PFSK-1 (cell line): ENCODE measurements around the gene SLC9A9.

Experiments
- FOXP2 ChIP-seq: optimal IDR thresholded peaks from 2 replicates; pipeline ENCODE3; 2011; ENCODE audit warnings: borderline replicate concordance, control low read depth, inconsistent platforms; ENCODE audit not compliant: insufficient read depth; ENCODE audit errors: extremely low read length, extremely low read depth
- POLR2AphosphoS5 ChIP-seq: IDR thresholded peaks from 2 replicates; pipeline ENCODE4 v1.6.1; 2012; ENCODE audit warnings: low read depth, mild to moderate bottlenecking, control low read depth, low read length, moderate library complexity
- REST ChIP-seq, 2 experiments: IDR thresholded peaks; 2 replicates each; pipeline versions ENCODE4 v1.6.1 to v1.8.0; 2011 to 2012; ENCODE audit warnings: low read depth in 2 of 2, low read length in 2 of 2, control low read depth in 1 of 2, inconsistent platforms in 1 of 2, mild to moderate bottlenecking in 1 of 2, moderate library complexity in 1 of 2; ENCODE audit not compliant: insufficient read depth in 1 of 2
- SIN3A ChIP-seq: IDR thresholded peaks from 2 replicates; pipeline ENCODE4 v1.6.1; 2012; ENCODE audit warnings: mild to moderate bottlenecking, low read length, moderate library complexity, borderline replicate concordance; ENCODE audit not compliant: insufficient read depth
- TAF1 ChIP-seq: IDR thresholded peaks from 2 replicates; pipeline ENCODE4 v1.6.1; 2012; ENCODE audit warnings: low read length, control low read depth, borderline replicate concordance; ENCODE audit not compliant: insufficient read depth

Gene SLC9A9

GRCh38 chr3:143571548-143571947, 276.7 kb downstream of the SLC9A9 start:
- TF ChIP-seq TAF1 (no peak), FOXP2 (no peak), SIN3A (no peak), REST (IDR thresholded peaks at IDR 0.05; ENCODE audit: insufficient read depth in 1 of 2, low read depth in 2 of 2, low read length in 2 of 2) (no peak), POLR2AphosphoS5 (no peak)

DNA sequence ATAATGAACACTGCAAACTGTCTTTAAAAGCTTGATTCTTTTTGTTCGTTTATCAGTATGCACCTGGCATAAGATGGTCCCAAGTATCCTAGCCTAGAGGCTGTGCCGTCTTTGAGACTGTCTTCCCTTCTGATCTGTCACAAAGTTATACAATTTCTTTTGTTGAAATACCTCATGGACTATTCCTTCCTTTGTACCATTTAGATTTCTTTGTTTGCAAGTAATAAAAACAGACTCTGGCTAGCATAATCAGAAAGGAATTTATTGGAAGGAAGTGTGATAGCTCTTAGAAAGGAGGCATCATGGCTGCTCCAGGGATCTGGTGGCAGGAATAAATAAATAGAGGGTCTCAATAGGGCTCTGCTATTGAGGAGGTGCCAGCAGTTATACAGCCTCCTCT, 280.4 kb downstream of the SLC9A9 start:
- no peak for TF ChIP-seq POLR2AphosphoS5
- TF ChIP-seq REST (IDR thresholded peaks at IDR 0.05; ENCODE audit: insufficient read depth in 1 of 2, low read depth in 2 of 2, low read length in 2 of 2) = no peak
- TF ChIP-seq FOXP2 = no peak
- TF ChIP-seq TAF1 = no peak
- TF ChIP-seq SIN3A = no peak

- TF ChIP-seq REST (IDR thresholded peaks at IDR 0.05; ENCODE audit: insufficient read depth in 1 of 2, low read depth in 2 of 2, low read length in 2 of 2) (no peak), POLR2AphosphoS5 (no peak), FOXP2 (no peak), SIN3A (no peak)
These were observed 282.3 kb downstream of the SLC9A9 start for GRCh38 chr3:143565951-143566350.

DNA sequence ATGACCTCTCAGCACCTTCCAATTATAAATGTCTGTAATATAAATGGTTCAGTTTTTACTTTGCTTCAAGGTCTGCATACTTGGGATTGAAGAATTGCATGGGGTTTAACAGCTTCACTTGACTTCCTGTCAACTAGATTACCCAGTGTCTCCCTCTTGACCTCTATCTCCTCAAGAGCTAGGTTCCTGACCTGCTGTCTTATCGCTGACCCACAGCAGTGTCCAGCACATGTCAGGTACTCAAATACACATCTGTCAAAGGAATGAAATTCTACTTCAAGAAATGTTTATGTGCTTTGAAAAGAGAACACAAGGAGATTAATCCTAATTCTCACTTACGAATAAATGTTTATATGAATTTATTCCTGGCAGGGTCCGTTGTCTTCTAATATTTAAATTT, 284.5 kb downstream of the SLC9A9 start:
- no peak for TF ChIP-seq TAF1

DNA sequence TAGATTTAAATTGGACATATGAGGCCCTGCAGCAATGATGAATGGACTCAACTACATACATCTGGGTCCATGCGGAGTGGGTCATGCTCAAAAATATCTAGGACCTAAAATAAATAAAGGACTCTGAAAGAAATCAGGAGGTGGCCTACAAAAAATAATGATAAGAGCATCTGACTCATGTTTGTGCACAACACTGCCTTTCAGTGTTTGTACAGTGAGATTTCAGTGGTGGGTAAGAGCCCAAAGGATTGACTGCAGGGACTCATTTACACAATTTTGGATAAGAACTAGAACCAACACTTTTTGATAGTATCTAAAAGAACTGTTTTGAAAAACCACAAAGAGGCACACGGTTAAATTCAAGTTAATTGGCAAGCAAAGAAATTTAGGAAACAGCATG, 285.5 kb downstream of the SLC9A9 start:
- no peak for TF ChIP-seq REST (IDR thresholded peaks at IDR 0.05; ENCODE audit: insufficient read depth in 1 of 2, low read depth in 2 of 2, low read length in 2 of 2)
- TF ChIP-seq SIN3A = no peak
- TF ChIP-seq FOXP2 = no peak
- no peak for TF ChIP-seq TAF1
- no peak for TF ChIP-seq POLR2AphosphoS5
